GM12878 (cell line): ENCODE data around the gene ITCH. TPM values are rescaled to one million over a fixed set of nuclear protein-coding genes. Genes with fewer than 3 reads are reported as not detected.

Source experiments
- ATAC-seq: fragments of 200-7000 bp; cut with Tn5 transposase; 3 replicates; pipeline ENCODE4 v1.9.1; 2020; ENCODE audit warnings: mild to moderate bottlenecking, moderate library complexity
- BruUV-seq: library from RNA; stranded (reverse); fragments of 400-500 nt; replicated peaks from 2 replicates; lab custom pipeline; 2021; lab: Mats Ljungman, UMichigan
- CTCF ChIA-PET: fragments of 300-600 bp; sonication (Branson Sonifier 250); formaldehyde crosslinking; extraction: SDS; loops from one replicate; lab custom pipeline; 2021; ENCODE audit warnings: inconsistent platforms; lab: Yijun Ruan, JAX
- POLR2A ChIA-PET: fragments of 350-600 bp; formaldehyde crosslinking; extraction: SDS; loops from one replicate; lab custom pipeline; 2021; ENCODE audit warnings: inconsistent platforms; lab: Charles Lee
- RAD21 ChIA-PET: fragments of 300-600 bp; sonication (Branson Sonifier 250); formaldehyde crosslinking; loops from one replicate; lab custom pipeline; 2023; ENCODE audit warnings: antibody characterized with exemption; ENCODE audit not compliant: unreplicated experiment; lab: Charles Lee
- SMC1A ChIA-PET: fragments of 300-600 bp; sonication (Branson Sonifier 250); formaldehyde crosslinking; loops from one replicate; lab custom pipeline; 2023; ENCODE audit not compliant: unreplicated experiment, uncharacterized antibody; lab: Charles Lee
- DNase-seq: peaks from one replicate; pipeline ENCODE4 v3.0.0-alpha.2; 2011; ENCODE audit warnings: low read depth, low spot score
- FAIRE-seq: peaks from 3 replicates; lab custom pipeline; 2011; peaks lifted over from hg19 to GRCh38; lab: Jason Lieb, UNC
- H2AFZ ChIP-seq: 2 replicates; pipeline ENCODE4 v1.6.0; 2011; ENCODE audit warnings: low read depth, low read length, control low read depth; ENCODE audit not compliant: control insufficient read depth
- H3K27ac ChIP-seq: 2 replicates; pipeline ENCODE4 v1.5.1; 2011; ENCODE audit warnings: control low read depth; ENCODE audit not compliant: control insufficient read depth, insufficient read depth
- H3K27me3 ChIP-seq, 2 experiments: replicated peaks in 1 of 2; 2 replicates each; pipeline versions ENCODE4 v1.6.0 to v1.6.1; 2011; ENCODE audit warnings: low read length in 1 of 2; ENCODE audit not compliant: control insufficient read depth in 2 of 2, insufficient read depth in 2 of 2
- H3K36me3 ChIP-seq, 2 experiments: 2 replicates each; pipeline ENCODE4 v1.5.1; 2011; ENCODE audit warnings: low read length in 1 of 2; ENCODE audit not compliant: control insufficient read depth in 2 of 2, insufficient read depth in 2 of 2
- H3K4me1 ChIP-seq: 2 replicates; pipeline ENCODE4 v1.6.1; 2011; ENCODE audit warnings: mild to moderate bottlenecking, low read length, moderate library complexity, mixed read lengths; ENCODE audit not compliant: control insufficient read depth, insufficient read depth
- H3K4me2 ChIP-seq: 2 replicates; pipeline ENCODE4 v1.6.0; 2011; ENCODE audit warnings: control low read depth; ENCODE audit not compliant: control insufficient read depth, insufficient read depth
- H3K4me3 ChIP-seq: fragments of 200-600 bp; sonication (generic); 2 replicates; pipeline ENCODE4 v1.5.1; 2016
- H3K79me2 ChIP-seq: 2 replicates; pipeline ENCODE4 v1.6.0; 2011; ENCODE audit warnings: low read length; ENCODE audit not compliant: control insufficient read depth, insufficient read depth
- H3K9ac ChIP-seq: 2 replicates; pipeline ENCODE4 v1.8.0; 2011; ENCODE audit warnings: low read length, control low read depth, mixed read lengths; ENCODE audit not compliant: control insufficient read depth, insufficient read depth
- H3K9me3 ChIP-seq: replicated peaks from 3 replicates; pipeline ENCODE4 v1.5.1; 2011; ENCODE audit warnings: mild to moderate bottlenecking, low read length; ENCODE audit not compliant: control insufficient read depth, insufficient read depth
- H4K20me1 ChIP-seq: 2 replicates; pipeline ENCODE4 v1.6.0; 2011; ENCODE audit not compliant: control insufficient read depth, insufficient read depth
- BRCA1 ChIP-seq: IDR thresholded peaks from 2 replicates; pipeline ENCODE4 v1.6.1; 2011; ENCODE audit warnings: low read depth, low read length, improper control_type of control experiment
- CHD1 ChIP-seq: IDR thresholded peaks from 2 replicates; pipeline ENCODE4 v1.6.1; 2012; ENCODE audit warnings: low read depth, low read length, improper control_type of control experiment
- EED ChIP-seq: sonication (generic); IDR thresholded peaks from 2 replicates; pipeline ENCODE4 v1.6.1; 2016; ENCODE audit warnings: antibody characterized with exemption, low read depth
- HCFC1 ChIP-seq: fragments of 150-350 bp; IDR thresholded peaks from 2 replicates; pipeline ENCODE4 v1.6.1; 2014; ENCODE audit warnings: low read length
- KDM1A ChIP-seq: fragments of 200-600 bp; sonication (generic); IDR thresholded peaks from 2 replicates; pipeline ENCODE4 v1.6.1; 2016; ENCODE audit warnings: borderline replicate concordance
- MTA2 ChIP-seq: fragments of 450-650 bp; IDR thresholded peaks from 2 replicates; pipeline ENCODE4 v1.6.1; 2016; ENCODE audit warnings: low read depth, mild to moderate bottlenecking, moderate library complexity
- NR2F1 ChIP-seq: fragments of 450-650 bp; conservative IDR thresholded peaks from 2 replicates; pipeline ENCODE4 v1.6.1; 2017; ENCODE audit warnings: mild to moderate bottlenecking
- RAD21 ChIP-seq: IDR thresholded peaks from 2 replicates; pipeline ENCODE4 v1.6.1; 2011; ENCODE audit warnings: mild to moderate bottlenecking, low read depth, low read length, moderate library complexity; ENCODE audit not compliant: insufficient read depth
- SMARCA5 ChIP-seq: fragments of 450-650 bp; IDR thresholded peaks from 2 replicates; pipeline ENCODE4 v1.6.1; 2017; ENCODE audit warnings: mild to moderate bottlenecking
- SPI1 ChIP-seq: IDR thresholded peaks from 2 replicates; pipeline ENCODE4 v1.6.1; 2011; ENCODE audit warnings: low read depth, mild to moderate bottlenecking, low read length, moderate library complexity, borderline replicate concordance; ENCODE audit not compliant: insufficient read depth
- TAF1 ChIP-seq: IDR thresholded peaks from 2 replicates; pipeline ENCODE4 v1.6.1; 2011; ENCODE audit warnings: mild to moderate bottlenecking, low read depth, low read length, borderline replicate concordance
- WGBS: methylation state at CpG from one replicate; pipeline ENCODE4 v1.1.6; 2016; ENCODE audit warnings: low lambda C conversion rate; ENCODE audit not compliant: insufficient replicate concordance, insufficient coverage; ENCODE audit errors: missing lambda C conversion rate; 5-methylcytosine and 5-hydroxymethylcytosine counted together
- in situ Hi-C: fragments of 300-500 bp; cut with MboI; formaldehyde crosslinking; loops from 9 replicates; pipeline ENCODE4 v1.14.3; 2018; ENCODE audit warnings: mixed read lengths
- intact Hi-C: fragments of 100-400 bp; cut with micrococcal nuclease; formaldehyde crosslinking; loops from one replicate; pipeline ENCODE4 v1.14.2; 2022; ENCODE audit not compliant: unreplicated experiment
- polyA plus RNA-seq, 11 experiments: library from polyadenylated mRNA; depleted of rRNA in 4 of 11; unstranded in 6 of 11; stranded (reverse) in 5 of 11; fragments of >200 nt; fragmentation: Nextera tagmentation in 4 of 11; fragmentation: Illumina TruSeq in 1 of 11; extraction: Ambion mirVana in 4 of 11; extraction: Trizol in 1 of 11; gene quantifications; 1 replicate in 1 of 11; 2 replicates in 10 of 11; pipeline versions ENCODE4 v1.2.1 to v1.2.3, GENCODE V29; 2011 to 2016; ENCODE audit warnings: inconsistent platforms in 2 of 11, missing spikeins in 2 of 11, low read depth in 1 of 11
- total RNA-seq, 4 experiments: library from RNA; depleted of rRNA in 3 of 4; stranded (reverse); fragments of >200 nt in 3 of 4; fragmentation: Illumina TruSeq in 1 of 4; extraction: Trizol in 1 of 4; gene quantifications; 2 replicates each; pipeline versions ENCODE4 v1.2.1 to v1.2.3, GENCODE V29; 2013 to 2021
- TF ChIP-seq, protein P1 (sequence below): fragments of 450-650 bp; IDR thresholded peaks from 2 replicates; pipeline ENCODE4 v1.6.1; 2014; ENCODE audit warnings: mild to moderate bottlenecking
- TF ChIP-seq, protein P2 (sequence below): fragments of 450-650 bp; IDR thresholded peaks from 2 replicates; pipeline ENCODE4 v1.6.1; 2016; ENCODE audit warnings: mild to moderate bottlenecking, moderate library complexity, borderline replicate concordance
- TF ChIP-seq, protein P3 (sequence below): IDR thresholded peaks from 2 replicates; pipeline ENCODE4 v1.6.1; 2012; ENCODE audit warnings: low read depth, low read length, improper control_type of control experiment
- TF ChIP-seq, protein P4 (sequence below): IDR thresholded peaks from 2 replicates; pipeline ENCODE4 v1.6.1; 2012; ENCODE audit warnings: mild to moderate bottlenecking, low read depth, low read length

ITCH gene
- total and polyA plus RNA-seq, 10 of the 15 experiments (the other 5 are each of a cell fraction or from before 2014, with no cell fraction given), result 7.5 to 46.1 (median 21.5) TPM

DNA sequence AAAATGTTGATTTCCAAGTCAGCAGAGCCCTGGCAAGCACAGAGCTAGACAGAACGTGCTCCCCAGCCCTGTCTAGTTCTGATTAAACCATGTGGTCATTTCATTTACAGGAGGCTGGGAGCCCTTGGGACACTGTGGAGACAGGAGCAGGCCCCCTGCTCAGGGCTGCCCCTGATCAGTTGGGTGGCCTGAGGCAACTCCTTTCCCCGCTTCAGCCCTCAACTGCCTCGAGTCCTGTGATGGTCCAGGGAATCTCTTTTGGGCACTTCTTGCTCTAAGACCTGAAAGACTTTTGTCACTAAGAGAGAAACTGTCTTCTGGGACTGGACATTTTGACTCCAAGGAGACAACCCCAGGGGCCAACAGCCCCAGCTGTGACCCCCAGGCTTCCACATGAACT, 166.7 kb downstream of the ITCH start:
- ChIA-PET SMC1A (interaction anchor here (1.1 to 1.6 kb wide), 2 partner anchors 178 to 246 kb away, joined by 3 to 4 read pairs; no protein-coding TSS in a partner anchor), POLR2A (no interaction called here), CTCF (interaction anchor here (0.6 to 3.3 kb wide), 5 partner anchors 13 to 240 kb away, joined by 3 to 15 read pairs (median 3); partner anchors contain the start of gene DYNLRB1), RAD21 (interaction anchor here (1.8 to 2.6 kb wide), 2 partner anchors 178 to 217 kb away, joined by 4 to 9 read pairs; no protein-coding TSS in a partner anchor)
- 100% methylated on average over 3 of the region's 3 CpGs for WGBS
- Histone ChIP-seq H3K4me3 (no peak overlapping the region), H3K27me3 (no peaks in the 10 kb centered on the region), H2AFZ (no peak overlapping the region), H3K4me2 (no peak overlapping the region), H3K9me3 (no peaks in the 10 kb centered on the region), H3K9ac (no peak overlapping the region), H3K27ac (no peak overlapping the region), H3K79me2 (no peaks in the 10 kb centered on the region; the same call in 1 of the 2 replicates), H3K36me3 (peaks cover 27 to 30% of the 10 kb centered on the region in 2 experiments), H3K4me1 (no peaks in the 10 kb centered on the region), H4K20me1 (no peaks in the 10 kb centered on the region)
- FAIRE-seq (no peak), DNase-seq (no peak), ATAC-seq (no peak)
- in situ Hi-C loops (no loop called here), intact Hi-C loops (loop anchor here (10.0 kb wide), 1 partner anchor 335 kb away; no protein-coding TSS in a partner anchor)
- no TSS peak for BruUV-seq
- TF ChIP-seq, protein P1, sequence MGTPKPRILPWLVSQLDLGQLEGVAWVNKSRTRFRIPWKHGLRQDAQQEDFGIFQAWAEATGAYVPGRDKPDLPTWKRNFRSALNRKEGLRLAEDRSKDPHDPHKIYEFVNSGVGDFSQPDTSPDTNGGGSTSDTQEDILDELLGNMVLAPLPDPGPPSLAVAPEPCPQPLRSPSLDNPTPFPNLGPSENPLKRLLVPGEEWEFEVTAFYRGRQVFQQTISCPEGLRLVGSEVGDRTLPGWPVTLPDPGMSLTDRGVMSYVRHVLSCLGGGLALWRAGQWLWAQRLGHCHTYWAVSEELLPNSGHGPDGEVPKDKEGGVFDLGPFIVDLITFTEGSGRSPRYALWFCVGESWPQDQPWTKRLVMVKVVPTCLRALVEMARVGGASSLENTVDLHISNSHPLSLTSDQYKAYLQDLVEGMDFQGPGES, result no peak
- no peak for TF ChIP-seq MTA2
- TF ChIP-seq, protein P2, sequence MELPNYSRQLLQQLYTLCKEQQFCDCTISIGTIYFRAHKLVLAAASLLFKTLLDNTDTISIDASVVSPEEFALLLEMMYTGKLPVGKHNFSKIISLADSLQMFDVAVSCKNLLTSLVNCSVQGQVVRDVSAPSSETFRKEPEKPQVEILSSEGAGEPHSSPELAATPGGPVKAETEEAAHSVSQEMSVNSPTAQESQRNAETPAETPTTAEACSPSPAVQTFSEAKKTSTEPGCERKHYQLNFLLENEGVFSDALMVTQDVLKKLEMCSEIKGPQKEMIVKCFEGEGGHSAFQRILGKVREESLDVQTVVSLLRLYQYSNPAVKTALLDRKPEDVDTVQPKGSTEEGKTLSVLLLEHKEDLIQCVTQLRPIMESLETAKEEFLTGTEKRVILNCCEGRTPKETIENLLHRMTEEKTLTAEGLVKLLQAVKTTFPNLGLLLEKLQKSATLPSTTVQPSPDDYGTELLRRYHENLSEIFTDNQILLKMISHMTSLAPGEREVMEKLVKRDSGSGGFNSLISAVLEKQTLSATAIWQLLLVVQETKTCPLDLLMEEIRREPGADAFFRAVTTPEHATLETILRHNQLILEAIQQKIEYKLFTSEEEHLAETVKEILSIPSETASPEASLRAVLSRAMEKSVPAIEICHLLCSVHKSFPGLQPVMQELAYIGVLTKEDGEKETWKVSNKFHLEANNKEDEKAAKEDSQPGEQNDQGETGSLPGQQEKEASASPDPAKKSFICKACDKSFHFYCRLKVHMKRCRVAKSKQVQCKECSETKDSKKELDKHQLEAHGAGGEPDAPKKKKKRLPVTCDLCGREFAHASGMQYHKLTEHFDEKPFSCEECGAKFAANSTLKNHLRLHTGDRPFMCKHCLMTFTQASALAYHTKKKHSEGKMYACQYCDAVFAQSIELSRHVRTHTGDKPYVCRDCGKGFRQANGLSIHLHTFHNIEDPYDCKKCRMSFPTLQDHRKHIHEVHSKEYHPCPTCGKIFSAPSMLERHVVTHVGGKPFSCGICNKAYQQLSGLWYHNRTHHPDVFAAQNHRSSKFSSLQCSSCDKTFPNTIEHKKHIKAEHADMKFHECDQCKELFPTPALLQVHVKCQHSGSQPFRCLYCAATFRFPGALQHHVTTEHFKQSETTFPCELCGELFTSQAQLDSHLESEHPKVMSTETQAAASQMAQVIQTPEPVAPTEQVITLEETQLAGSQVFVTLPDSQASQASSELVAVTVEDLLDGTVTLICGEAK, result no peak
- no peak for TF ChIP-seq EED
- no peak for TF ChIP-seq HCFC1
- no peak for TF ChIP-seq RAD21
- TF ChIP-seq BRCA1, result no peak
- TF ChIP-seq KDM1A, result no peak
- TF ChIP-seq SMARCA5, result no peak
- no peak for TF ChIP-seq SPI1
- TF ChIP-seq, protein P3, sequence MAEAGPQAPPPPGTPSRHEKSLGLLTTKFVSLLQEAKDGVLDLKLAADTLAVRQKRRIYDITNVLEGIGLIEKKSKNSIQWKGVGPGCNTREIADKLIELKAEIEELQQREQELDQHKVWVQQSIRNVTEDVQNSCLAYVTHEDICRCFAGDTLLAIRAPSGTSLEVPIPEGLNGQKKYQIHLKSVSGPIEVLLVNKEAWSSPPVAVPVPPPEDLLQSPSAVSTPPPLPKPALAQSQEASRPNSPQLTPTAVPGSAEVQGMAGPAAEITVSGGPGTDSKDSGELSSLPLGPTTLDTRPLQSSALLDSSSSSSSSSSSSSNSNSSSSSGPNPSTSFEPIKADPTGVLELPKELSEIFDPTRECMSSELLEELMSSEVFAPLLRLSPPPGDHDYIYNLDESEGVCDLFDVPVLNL, result no peak
- no peak for TF ChIP-seq CHD1
- TF ChIP-seq, protein P4, sequence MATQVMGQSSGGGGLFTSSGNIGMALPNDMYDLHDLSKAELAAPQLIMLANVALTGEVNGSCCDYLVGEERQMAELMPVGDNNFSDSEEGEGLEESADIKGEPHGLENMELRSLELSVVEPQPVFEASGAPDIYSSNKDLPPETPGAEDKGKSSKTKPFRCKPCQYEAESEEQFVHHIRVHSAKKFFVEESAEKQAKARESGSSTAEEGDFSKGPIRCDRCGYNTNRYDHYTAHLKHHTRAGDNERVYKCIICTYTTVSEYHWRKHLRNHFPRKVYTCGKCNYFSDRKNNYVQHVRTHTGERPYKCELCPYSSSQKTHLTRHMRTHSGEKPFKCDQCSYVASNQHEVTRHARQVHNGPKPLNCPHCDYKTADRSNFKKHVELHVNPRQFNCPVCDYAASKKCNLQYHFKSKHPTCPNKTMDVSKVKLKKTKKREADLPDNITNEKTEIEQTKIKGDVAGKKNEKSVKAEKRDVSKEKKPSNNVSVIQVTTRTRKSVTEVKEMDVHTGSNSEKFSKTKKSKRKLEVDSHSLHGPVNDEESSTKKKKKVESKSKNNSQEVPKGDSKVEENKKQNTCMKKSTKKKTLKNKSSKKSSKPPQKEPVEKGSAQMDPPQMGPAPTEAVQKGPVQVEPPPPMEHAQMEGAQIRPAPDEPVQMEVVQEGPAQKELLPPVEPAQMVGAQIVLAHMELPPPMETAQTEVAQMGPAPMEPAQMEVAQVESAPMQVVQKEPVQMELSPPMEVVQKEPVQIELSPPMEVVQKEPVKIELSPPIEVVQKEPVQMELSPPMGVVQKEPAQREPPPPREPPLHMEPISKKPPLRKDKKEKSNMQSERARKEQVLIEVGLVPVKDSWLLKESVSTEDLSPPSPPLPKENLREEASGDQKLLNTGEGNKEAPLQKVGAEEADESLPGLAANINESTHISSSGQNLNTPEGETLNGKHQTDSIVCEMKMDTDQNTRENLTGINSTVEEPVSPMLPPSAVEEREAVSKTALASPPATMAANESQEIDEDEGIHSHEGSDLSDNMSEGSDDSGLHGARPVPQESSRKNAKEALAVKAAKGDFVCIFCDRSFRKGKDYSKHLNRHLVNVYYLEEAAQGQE, result no peak
- no peak for TF ChIP-seq NR2F1
- TF ChIP-seq TAF1, result no peak
